ENCODE results near the gene PNPLA1.

The PNPLA1 gene

GRCh38 chr6:36265744-36266143 lies 4.1 kb upstream of the PNPLA1 start:
- no peak overlapping the region for H2AFZ ChIP-seq (ENCODE audit: low read depth, low read length, severe bottlenecking)
- no peaks in the 10 kb centered on the region for H4K20me1 ChIP-seq (ENCODE audit: low read depth, low read length)
- H3K4me2 ChIP-seq (ENCODE audit: low read depth, low read length, poor library complexity, severe bottlenecking), result no peak overlapping the region
- H3K4me3 ChIP-seq (ENCODE audit: insufficient read depth, low read length, poor library complexity, severe bottlenecking), result no peak overlapping the region
- H3K9me2 ChIP-seq (replicated peaks; ENCODE audit: insufficient read depth, low read length), result no peaks in the 10 kb centered on the region
- H3K79me2 ChIP-seq (ENCODE audit: insufficient read depth, low read length), result no peaks in the 10 kb centered on the region
- H3K9ac ChIP-seq (ENCODE audit: low read length), result no peak overlapping the region
- no peaks in the 10 kb centered on the region for H3F3A ChIP-seq (ENCODE audit: insufficient read depth)
- H3K9me3 ChIP-seq (ENCODE audit: insufficient read depth, low read length), result no peaks in the 10 kb centered on the region
- no peak overlapping the region for H3K27ac ChIP-seq (ENCODE audit: low read depth, low read length)
- H3K27me3 ChIP-seq (ENCODE audit: low read length), result no peaks in the 10 kb centered on the region
- TF ChIP-seq, protein P1, sequence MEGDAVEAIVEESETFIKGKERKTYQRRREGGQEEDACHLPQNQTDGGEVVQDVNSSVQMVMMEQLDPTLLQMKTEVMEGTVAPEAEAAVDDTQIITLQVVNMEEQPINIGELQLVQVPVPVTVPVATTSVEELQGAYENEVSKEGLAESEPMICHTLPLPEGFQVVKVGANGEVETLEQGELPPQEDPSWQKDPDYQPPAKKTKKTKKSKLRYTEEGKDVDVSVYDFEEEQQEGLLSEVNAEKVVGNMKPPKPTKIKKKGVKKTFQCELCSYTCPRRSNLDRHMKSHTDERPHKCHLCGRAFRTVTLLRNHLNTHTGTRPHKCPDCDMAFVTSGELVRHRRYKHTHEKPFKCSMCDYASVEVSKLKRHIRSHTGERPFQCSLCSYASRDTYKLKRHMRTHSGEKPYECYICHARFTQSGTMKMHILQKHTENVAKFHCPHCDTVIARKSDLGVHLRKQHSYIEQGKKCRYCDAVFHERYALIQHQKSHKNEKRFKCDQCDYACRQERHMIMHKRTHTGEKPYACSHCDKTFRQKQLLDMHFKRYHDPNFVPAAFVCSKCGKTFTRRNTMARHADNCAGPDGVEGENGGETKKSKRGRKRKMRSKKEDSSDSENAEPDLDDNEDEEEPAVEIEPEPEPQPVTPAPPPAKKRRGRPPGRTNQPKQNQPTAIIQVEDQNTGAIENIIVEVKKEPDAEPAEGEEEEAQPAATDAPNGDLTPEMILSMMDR (IDR thresholded peaks at IDR 0.05; ENCODE audit: insufficient read depth, low read length, poor library complexity, severe bottlenecking), result no peak
- TF ChIP-seq EZH2phosphoT487 (conservative IDR thresholded peaks at IDR 0.05; ENCODE audit: low read length), result no peak
- no peaks in the 10 kb centered on the region for H3K36me3 ChIP-seq (ENCODE audit: low read length)

GRCh38 chr6:36266913-36267644 lies 2.8 kb upstream of the PNPLA1 start:
- no peaks in the 10 kb centered on the region for H3K9me2 ChIP-seq (replicated peaks; ENCODE audit: insufficient read depth, low read length)
- H3K79me2 ChIP-seq (ENCODE audit: insufficient read depth, low read length), result no peaks in the 10 kb centered on the region
- no peaks in the 10 kb centered on the region for H3F3A ChIP-seq (ENCODE audit: insufficient read depth)
- no peaks in the 10 kb centered on the region for H4K20me1 ChIP-seq (ENCODE audit: low read depth, low read length)
- no peak overlapping the region for H3K4me3 ChIP-seq (ENCODE audit: insufficient read depth, low read length, poor library complexity, severe bottlenecking)
- H3K9ac ChIP-seq (ENCODE audit: low read length), result no peak overlapping the region
- no peaks in the 10 kb centered on the region for H3K36me3 ChIP-seq (ENCODE audit: low read length)
- no peaks in the 10 kb centered on the region for H3K27me3 ChIP-seq (ENCODE audit: low read length)
- H2AFZ ChIP-seq (ENCODE audit: low read depth, low read length, severe bottlenecking), result no peak overlapping the region
- no peaks in the 10 kb centered on the region for H3K9me3 ChIP-seq (ENCODE audit: insufficient read depth, low read length)
- TF ChIP-seq EZH2phosphoT487 (conservative IDR thresholded peaks at IDR 0.05; ENCODE audit: low read length), result no peak
- TF ChIP-seq, protein P1 (IDR thresholded peaks at IDR 0.05; ENCODE audit: insufficient read depth, low read length, poor library complexity, severe bottlenecking), result no peak
- no peak overlapping the region for H3K27ac ChIP-seq (ENCODE audit: low read depth, low read length)
- H3K4me2 ChIP-seq (ENCODE audit: low read depth, low read length, poor library complexity, severe bottlenecking), result no peak overlapping the region

DNA sequence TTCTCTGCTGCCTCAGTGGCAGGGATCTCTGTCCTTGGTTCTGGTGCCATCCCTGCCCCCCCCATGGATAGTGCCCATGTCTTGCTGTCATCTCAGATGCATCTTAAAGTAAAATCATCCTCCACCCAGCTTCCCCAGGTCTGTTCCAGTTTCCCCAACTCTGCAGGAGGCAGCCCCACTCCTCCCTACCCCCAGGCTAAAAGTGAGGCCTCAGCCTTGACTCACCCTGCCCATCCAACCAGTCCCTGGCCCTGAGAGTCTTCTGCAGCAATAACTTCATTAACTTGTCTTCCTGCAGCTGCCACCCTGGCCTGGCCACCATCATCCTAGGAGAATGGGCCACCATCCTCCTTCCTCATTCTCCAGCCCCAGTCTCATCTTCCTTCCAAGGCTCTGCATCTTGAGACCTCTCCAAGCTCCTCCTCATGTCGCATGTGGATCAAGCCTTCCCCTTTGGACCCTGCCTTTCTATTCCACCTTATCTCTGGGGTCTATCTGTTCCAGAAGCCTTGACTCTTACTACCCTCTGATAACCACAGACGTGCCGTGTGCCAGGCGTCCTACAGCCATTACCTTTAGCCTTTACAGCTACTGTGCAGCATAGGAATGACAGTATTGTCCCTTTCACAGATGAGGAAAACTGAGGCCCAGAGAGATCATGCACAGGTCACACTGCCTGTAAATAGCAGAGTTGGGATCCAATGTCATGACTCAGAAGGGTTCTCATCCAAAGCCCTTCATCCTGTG lies 2.0 kb upstream of the PNPLA1 start:
- H3K9me3 ChIP-seq (ENCODE audit: insufficient read depth, low read length), result no peaks in the 10 kb centered on the region
- no peaks in the 10 kb centered on the region for H3K9me2 ChIP-seq (replicated peaks; ENCODE audit: insufficient read depth, low read length)
- no peaks in the 10 kb centered on the region for H3K27me3 ChIP-seq (ENCODE audit: low read length)
- H3F3A ChIP-seq (ENCODE audit: insufficient read depth), result no peaks in the 10 kb centered on the region
- no peaks in the 10 kb centered on the region for H3K36me3 ChIP-seq (ENCODE audit: low read length)
- no peak overlapping the region for H3K4me2 ChIP-seq (ENCODE audit: low read depth, low read length, poor library complexity, severe bottlenecking)
- no peak overlapping the region for H3K9ac ChIP-seq (ENCODE audit: low read length)
- H3K27ac ChIP-seq (ENCODE audit: low read depth, low read length), result no peak overlapping the region
- TF ChIP-seq, protein P1 (IDR thresholded peaks at IDR 0.05; ENCODE audit: insufficient read depth, low read length, poor library complexity, severe bottlenecking), result no peak
- TF ChIP-seq EZH2phosphoT487 (conservative IDR thresholded peaks at IDR 0.05; ENCODE audit: low read length), result no peak
- no peaks in the 10 kb centered on the region for H3K79me2 ChIP-seq (ENCODE audit: insufficient read depth, low read length)
- no peak overlapping the region for H3K4me3 ChIP-seq (ENCODE audit: insufficient read depth, low read length, poor library complexity, severe bottlenecking)
- H4K20me1 ChIP-seq (ENCODE audit: low read depth, low read length), result no peaks in the 10 kb centered on the region
- no peak overlapping the region for H2AFZ ChIP-seq (ENCODE audit: low read depth, low read length, severe bottlenecking)
